SK-N-SH treated with all-trans-retinoic acid at 6 μM for 48 hours (cell line): ENCODE measurements around the gene KCNJ9.

Experiments used
- ARNTL ChIP-seq: fragments of 450-650 bp; formaldehyde crosslinking; IDR thresholded peaks from 2 replicates; pipeline ENCODE4 v1.5.0; 2020; ENCODE audit warnings: low read depth, mild to moderate bottlenecking, moderate library complexity, borderline replicate concordance
- CREB5 ChIP-seq: fragments of 250-450 bp; sonication (Bioruptor Pico); IDR thresholded peaks from 2 replicates; pipeline ENCODE4 v1.5.1; 2020; ENCODE audit warnings: low read depth, mild to moderate bottlenecking, moderate library complexity
- CSDC2 ChIP-seq: fragments of 250-450 bp; sonication (Bioruptor Pico); IDR thresholded peaks from 2 replicates; pipeline ENCODE4 v1.5.0; 2020; ENCODE audit warnings: mild to moderate bottlenecking, moderate library complexity
- ESRRG ChIP-seq: fragments of 250-450 bp; sonication (Bioruptor Pico); IDR thresholded peaks from 2 replicates; pipeline ENCODE4 v1.6.1; 2021; ENCODE audit warnings: mild to moderate bottlenecking
- OSR1 ChIP-seq: fragments of 250-450 bp; sonication (Bioruptor Pico); IDR thresholded peaks from 2 replicates; pipeline ENCODE4 v1.8.0; 2022; ENCODE audit warnings: moderate library complexity, mild to moderate bottlenecking, inconsistent platforms
- PATZ1 ChIP-seq: fragments of 250-450 bp; sonication (Bioruptor Pico); IDR thresholded peaks from 2 replicates; pipeline ENCODE4 v1.8.0; 2020; ENCODE audit warnings: mild to moderate bottlenecking, moderate library complexity, borderline replicate concordance
- PPARA ChIP-seq: fragments of 250-450 bp; sonication (Bioruptor Pico); IDR thresholded peaks from 2 replicates; pipeline ENCODE4 v1.5.0; 2020; ENCODE audit warnings: mild to moderate bottlenecking, borderline replicate concordance
- RARB ChIP-seq: fragments of 250-450 bp; sonication (Bioruptor Pico); IDR thresholded peaks from 2 replicates; pipeline ENCODE4 v1.8.0; 2021; ENCODE audit warnings: mild to moderate bottlenecking, moderate library complexity
- TCF4 ChIP-seq: fragments of 250-450 bp; sonication (Bioruptor Pico); IDR thresholded peaks from 2 replicates; pipeline ENCODE4 v1.8.0; 2021; ENCODE audit warnings: mild to moderate bottlenecking, moderate library complexity, borderline replicate concordance
- ZC3H10 ChIP-seq: fragments of 250-450 bp; sonication (Bioruptor Pico); IDR thresholded peaks from 2 replicates; pipeline ENCODE4 v1.5.1; 2021; ENCODE audit warnings: mild to moderate bottlenecking, moderate library complexity
- ZFP3 ChIP-seq: fragments of 250-450 bp; sonication (Bioruptor Pico); IDR thresholded peaks from 2 replicates; pipeline ENCODE4 v1.5.0; 2020; ENCODE audit warnings: mild to moderate bottlenecking, moderate library complexity
- ZFP30 ChIP-seq: fragments of 450-650 bp; formaldehyde crosslinking; IDR thresholded peaks from 2 replicates; pipeline ENCODE4 v1.5.0; 2022; ENCODE audit warnings: mild to moderate bottlenecking, moderate library complexity
- ZNF565 ChIP-seq: fragments of 450-650 bp; formaldehyde crosslinking; conservative IDR thresholded peaks from 2 replicates; pipeline ENCODE4 v1.5.0; 2020; ENCODE audit warnings: low read depth, mild to moderate bottlenecking, moderate library complexity
- ZNF70 ChIP-seq: fragments of 450-650 bp; formaldehyde crosslinking; IDR thresholded peaks from 2 replicates; pipeline ENCODE4 v1.5.0; 2020; ENCODE audit warnings: mild to moderate bottlenecking, moderate library complexity

GRCh38 chr1:160097151-160097910 lies 16.0 kb downstream of the KCNJ9 start:
- no peak for TF ChIP-seq CREB5
- no peak for TF ChIP-seq RARB
- TF ChIP-seq ARNTL, result no peak
- no peak for TF ChIP-seq CSDC2 (CRISPR knock-in tag)
- TF ChIP-seq ZFP30 (CRISPR knock-in tag), result no peak
- no peak for TF ChIP-seq ZFP3 (CRISPR knock-in tag)
- TF ChIP-seq ZNF70 (CRISPR knock-in tag), result no peak
- no peak for TF ChIP-seq ZC3H10
- no peak for TF ChIP-seq PPARA (CRISPR knock-in tag)
- TF ChIP-seq OSR1 (CRISPR knock-in tag), result no peak
- TF ChIP-seq PATZ1 (CRISPR knock-in tag), result no peak
- TF ChIP-seq ESRRG, result no peak
- no peak for TF ChIP-seq TCF4 (CRISPR knock-in tag)
- TF ChIP-seq ZNF565, result no peak
